ENCODE results near the gene SLAMF1.

SLAMF1 gene

GRCh38 chr1:160622501-160623226 lies 24.2 kb downstream of the SLAMF1 start:
- DNase-seq, result no peak

DNA sequence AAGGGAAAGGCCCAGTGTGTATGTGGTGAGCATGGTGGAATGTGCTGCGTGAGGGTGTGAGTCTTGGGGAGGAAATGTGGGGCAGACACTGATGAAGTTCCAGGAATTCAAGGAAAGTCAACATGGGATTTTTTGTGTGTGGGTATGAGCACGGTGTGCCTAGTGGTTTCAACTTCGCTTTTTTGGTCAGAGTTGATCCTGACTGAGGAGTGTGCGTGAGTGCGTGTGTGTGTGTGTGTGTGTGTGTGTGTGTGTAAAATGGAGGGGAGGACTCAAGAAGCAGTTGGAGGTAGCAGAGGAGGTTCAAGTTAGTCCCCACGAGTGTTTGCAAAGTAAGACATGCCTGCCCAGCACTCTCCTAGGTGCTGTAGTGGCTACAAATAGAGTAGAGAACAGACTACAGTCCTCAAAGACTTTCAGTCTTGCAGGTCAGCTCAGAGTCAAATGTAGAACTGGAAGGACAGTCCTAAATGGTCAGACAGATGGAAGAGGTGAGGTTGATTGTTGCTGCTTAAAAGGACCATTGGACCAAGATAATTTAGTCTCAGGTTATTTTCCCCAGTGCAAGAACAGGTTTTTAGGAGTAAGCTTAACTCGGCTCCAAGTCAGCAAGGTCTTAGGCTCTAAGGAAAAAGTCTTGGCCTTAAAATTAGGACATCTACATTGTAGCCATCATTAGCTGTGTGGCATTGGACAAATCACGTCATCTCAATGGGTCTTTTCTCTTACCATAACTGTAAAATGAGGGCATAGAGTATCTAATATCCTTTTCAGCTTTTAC lies 25.0 kb downstream of the SLAMF1 start:
- DNase-seq, result no peak

DNA sequence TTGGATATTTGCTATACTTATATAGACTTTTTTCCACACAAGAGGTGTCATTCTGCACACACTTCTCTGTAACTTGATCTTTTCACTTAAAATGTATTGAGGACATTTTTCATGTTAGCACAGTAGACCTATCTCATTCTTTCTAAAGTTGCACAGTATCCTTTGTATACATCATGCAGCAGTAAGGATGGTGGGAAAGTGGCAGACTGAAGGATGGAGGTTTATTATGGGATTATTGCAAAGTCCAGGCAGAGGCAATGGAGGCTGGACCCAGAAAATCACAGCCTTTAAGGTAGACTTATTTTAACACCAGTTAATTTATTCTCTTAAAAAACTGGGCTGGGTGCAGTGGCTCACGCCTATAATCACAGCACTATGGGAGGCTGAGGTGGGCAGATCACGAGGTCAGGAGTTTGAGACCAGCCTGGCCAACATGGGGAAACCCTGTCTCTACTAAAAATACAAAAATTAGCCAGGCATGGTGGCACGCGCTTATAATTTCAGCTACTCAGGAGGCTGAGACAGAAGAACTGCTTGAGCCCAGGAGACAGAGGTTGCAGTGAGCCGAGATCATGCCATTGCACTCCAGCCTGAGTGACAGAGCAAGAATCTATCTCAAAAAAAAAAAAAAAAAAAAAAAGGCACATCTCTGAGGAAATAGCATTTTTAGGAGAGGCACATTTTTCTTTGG lies 25.8 kb downstream of the SLAMF1 start:
- DNase-seq, result no peak

GRCh38 chr1:160619742-160620277 lies 27.0 kb downstream of the SLAMF1 start:
- no peak for DNase-seq

DNA sequence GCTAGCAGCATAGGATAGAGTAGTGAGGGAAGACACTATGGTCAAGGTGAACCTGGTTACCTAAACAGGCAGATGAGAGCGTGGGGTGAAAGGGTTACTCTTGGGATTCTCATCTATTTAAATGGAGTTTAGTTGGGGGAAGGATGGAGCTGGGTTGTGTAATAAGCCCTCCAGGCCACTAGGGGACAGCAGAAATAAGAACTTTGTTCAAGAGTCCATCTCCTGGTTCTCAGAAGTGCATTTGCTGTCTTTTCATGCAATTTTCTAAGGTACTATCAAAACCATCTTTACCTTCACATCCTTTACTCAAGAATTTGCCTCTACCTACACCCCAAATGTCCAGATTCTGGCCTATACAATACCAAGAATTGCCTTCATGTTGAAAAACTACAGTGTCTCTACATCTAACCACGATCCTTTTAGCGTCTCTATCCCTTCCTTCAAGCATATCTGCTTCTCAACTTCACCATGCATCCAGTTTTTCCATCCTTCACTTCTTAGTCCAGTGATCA lies 28.0 kb downstream of the SLAMF1 start:
- peak; percentile 18 for DNase-seq

- no peak for DNase-seq
These were observed 28.5 kb downstream of the SLAMF1 start for GRCh38 chr1:160618327-160618726.

GRCh38 chr1:160615660-160616059 lies 31.2 kb downstream of the SLAMF1 start:
- DNase-seq, result no peak

GRCh38 chr1:160614410-160614809 lies 32.4 kb downstream of the SLAMF1 start:
- no peak for DNase-seq

DNA sequence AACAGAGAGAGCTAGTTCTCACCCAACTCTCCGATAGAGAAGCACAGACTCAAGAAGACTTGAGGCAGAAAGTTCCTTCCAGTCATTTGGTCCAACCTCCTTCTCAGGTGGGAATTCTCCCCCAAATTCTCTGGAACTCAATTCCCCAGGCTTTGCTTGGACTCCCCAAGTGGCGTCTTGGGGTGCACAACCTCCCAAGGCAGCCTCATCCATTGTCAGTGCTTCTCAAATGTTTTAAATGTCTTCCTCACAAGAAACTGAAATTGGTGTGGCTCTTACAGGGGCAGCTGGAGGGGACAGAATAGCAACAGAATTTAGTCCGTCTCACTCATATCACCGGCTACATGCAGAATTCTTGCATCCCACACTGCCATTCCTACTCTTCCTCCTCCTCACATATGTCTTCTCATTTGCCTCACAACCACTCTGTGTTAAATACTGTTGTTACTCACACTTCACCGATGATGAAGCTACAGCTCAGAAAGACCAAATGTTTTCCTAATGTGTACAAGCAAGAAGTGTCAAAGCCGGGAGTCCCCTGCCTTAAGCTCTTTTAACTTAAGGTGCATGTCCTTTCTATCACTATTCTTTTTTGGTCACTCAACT lies 34.1 kb downstream of the SLAMF1 start:
- DNase-seq, result no peak

DNA sequence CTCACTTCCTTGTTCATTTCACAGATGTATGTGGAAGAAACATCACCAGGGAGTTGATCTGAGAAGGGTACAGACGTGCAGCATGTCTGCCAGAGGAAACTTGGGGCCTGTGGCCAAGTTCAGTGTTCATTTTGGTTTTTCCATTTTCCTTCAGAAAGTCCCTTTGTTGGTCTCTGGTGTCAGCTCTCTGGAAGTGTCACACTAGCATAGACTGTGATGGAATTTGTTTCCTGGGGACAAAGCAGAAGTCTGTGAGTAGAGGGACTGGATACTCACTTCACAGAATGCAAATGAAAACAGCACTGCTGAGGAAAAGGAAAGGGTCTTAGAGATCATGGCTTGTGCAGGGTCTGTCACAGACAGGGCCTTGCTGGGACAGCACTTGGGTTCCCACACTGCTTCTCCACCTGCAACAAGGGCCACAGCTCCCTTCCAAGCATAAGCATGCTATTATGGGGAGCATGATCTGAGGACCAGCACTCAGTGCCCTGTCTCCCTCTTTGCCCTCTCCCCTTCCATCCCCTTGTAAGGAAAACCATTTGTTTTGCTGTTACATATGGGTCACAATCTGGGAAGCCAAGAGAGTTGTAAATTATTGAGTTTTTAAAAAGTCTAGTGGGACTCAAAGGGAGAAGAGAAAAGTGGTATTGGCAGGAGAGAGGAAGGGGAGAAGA lies 36.1 kb downstream of the SLAMF1 start:
- no peak for DNase-seq

GRCh38 chr1:160608941-160609340 lies 37.9 kb downstream of the SLAMF1 start:
- no peak for DNase-seq

DNA sequence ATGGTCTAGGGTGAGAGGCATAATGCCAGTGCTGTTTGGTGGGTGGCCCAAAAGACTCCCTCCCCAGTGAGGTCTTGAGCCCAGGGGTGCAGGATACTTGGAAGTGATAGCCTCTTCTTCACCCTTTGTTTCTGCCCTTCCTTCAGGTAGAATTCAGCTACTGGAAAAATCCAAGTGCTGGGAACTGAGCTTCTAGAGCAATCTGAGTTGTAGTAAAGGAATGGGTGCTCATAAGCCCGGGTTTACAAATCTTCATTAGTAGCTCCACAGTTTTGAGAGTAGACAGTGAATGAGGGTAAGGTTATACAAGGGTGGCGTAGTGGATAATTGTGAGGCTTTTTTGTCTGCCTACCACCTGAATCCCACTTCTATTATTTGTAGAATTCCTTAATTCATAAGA lies 38.3 kb downstream of the SLAMF1 start:
- no peak for DNase-seq

DNA sequence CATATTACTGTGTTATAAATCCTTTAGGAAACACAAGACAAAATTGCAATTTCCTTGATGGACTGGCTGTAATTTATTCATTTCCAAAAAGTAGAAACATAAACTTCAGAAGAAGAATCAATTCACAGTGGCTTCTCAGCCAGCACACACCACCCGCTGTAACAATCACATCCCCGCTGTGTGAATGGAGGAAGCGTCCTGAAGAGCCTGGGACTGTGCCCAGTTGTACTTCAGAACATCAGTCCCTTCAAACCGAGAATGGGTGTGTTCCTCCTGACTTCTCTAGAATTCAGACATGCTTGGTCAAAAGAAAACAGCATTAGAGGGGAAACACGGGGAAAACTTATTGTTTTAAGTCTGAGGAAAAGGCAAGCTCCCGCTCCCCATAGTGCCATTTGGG lies 38.8 kb downstream of the SLAMF1 start:
- no peak for DNase-seq

DNA sequence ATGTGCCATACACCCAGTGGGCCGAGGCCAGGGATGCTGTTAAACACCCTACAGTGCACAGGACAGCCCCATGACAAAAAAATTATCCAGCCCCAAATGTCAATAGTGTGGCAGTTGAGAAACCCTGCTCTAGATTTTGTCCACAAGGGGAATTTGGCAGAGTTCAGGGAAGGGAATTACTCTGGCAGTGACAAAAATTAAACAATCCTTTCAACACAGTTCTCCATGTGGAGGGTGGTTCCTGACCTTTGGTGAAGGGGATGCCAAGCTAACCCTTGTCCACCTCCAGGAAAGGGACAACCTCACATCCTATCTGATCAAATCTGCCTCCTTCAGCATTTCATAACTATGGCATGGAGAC lies 39.2 kb downstream of the SLAMF1 start:
- DNase-seq, result no peak

DNA sequence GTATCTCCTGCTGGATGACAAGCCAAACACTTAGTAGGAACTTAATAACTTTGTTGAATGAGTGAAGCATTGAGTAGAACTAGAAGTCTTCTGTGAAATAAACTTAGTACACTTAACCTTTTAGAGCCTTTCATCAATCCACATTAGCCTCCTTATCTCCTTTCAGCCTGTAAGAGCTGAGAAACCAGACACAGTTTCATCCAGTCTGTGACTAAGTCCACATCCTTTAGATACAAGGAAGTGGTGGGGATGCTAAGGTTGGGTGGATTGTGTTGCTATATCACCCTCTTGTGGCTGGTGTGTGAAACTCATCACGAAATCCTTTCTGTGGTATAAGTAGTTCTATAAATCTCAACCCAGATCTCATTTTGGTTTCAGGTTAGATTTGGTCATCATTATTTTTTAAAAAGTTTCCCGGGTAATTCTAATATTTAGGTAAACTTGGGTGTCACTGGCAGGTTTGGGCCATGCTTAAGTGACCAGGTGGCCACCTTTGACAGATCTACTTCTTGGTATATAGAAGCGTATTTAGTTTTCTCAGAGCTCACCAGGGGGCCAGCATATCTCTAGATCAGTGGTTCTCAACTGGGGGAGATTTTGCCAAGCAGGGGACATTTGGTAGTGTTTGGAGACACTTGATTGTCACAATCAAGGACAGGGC lies 39.7 kb downstream of the SLAMF1 start:
- DNase-seq, result peak; percentile 66

GRCh38 chr1:160606611-160607010 lies 40.2 kb downstream of the SLAMF1 start:
- DNase-seq, result no peak

DNA sequence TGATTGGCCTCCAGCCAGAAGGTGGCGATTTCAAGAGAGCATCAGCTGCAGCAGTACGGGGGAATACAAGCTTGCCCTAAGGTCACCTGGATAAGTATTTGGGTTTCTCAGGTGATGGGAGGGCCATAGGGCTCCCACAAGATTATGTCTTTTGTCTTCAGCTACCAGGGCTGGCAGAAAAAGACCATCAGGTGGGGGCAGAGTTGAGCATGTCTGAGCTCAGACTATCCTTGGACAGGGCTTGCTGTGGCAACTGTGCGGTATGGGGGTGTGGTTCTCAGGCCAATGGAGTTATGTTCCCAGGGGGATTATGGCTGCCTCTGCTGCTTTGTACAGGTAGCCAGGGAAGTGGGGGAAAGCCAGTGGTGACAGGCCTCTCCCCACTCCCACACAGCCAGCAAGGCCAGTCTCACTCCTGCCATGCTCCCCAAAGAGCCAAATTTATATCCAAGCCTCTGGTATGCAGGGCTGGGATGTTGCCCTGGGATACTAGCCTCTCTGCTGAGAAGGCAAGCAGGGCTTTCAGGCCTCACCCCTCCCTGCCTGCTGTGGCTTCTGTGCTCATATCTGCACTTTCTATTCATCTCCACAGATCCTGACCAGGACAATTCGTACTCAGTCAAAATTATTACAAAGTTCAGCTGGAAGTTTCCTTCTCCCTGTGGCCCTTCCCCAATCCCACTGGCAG lies 40.9 kb downstream of the SLAMF1 start:
- no peak for DNase-seq

DNA sequence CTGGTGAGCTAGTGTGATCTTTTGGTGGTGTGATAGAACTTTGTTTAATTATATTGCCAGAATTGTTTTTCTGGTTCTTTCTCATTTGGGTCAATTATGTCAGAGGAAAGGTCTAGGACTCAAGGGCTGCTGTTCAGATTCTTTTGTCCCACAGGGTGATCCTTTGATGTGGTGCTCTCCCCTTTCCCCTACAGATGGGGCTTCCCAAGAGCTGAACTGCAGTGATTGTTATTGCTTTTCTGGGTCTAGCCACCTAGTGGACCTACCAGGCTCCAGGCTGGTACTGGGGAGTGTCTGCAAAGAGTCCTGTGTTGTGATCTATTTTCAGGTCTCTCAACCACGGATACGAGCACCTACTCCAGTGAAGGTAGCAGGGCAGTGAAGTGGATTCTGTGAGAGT lies 41.6 kb downstream of the SLAMF1 start:
- DNase-seq, result no peak

- DNase-seq, result no peak
These were observed 49.1 kb downstream of the SLAMF1 start for GRCh38 chr1:160597705-160598104.

DNA sequence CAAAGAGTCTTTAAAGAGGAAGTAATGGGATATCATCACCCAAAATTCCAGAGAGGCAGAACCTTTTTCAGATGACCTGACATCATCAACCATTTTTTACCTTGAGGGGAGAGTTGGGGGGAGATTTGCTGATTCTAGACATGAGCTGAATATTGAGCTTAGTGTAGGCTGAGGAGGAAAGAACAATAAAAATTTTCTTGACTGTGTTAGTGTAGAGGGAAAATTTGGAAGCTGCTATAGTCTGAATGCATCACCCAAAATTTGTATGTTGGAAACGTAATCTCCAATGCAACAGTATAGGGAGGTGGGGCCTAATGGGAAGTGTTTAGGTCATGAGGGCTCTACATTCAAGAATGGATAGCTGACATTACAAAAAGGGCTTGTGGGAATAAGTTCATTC lies 49.8 kb downstream of the SLAMF1 start:
- DNase-seq, result no peak

- no peak for DNase-seq
These were observed 56.4 kb downstream of the SLAMF1 start for GRCh38 chr1:160590488-160590887.
